NCI-H187 (cell line): ENCODE measurements around the gene POLQ.
"Not testable (repeated sequence)": the region's sequence is repeated elsewhere in the genome, so short reads cannot be mapped to it uniquely, and the experiment has no call there.

Source experiments
- DNase-seq, 2 experiments: peaks; one replicate each; lab custom pipeline; 2025; lab: John Stamatoyannopoulos, UW

POLQ gene

DNA sequence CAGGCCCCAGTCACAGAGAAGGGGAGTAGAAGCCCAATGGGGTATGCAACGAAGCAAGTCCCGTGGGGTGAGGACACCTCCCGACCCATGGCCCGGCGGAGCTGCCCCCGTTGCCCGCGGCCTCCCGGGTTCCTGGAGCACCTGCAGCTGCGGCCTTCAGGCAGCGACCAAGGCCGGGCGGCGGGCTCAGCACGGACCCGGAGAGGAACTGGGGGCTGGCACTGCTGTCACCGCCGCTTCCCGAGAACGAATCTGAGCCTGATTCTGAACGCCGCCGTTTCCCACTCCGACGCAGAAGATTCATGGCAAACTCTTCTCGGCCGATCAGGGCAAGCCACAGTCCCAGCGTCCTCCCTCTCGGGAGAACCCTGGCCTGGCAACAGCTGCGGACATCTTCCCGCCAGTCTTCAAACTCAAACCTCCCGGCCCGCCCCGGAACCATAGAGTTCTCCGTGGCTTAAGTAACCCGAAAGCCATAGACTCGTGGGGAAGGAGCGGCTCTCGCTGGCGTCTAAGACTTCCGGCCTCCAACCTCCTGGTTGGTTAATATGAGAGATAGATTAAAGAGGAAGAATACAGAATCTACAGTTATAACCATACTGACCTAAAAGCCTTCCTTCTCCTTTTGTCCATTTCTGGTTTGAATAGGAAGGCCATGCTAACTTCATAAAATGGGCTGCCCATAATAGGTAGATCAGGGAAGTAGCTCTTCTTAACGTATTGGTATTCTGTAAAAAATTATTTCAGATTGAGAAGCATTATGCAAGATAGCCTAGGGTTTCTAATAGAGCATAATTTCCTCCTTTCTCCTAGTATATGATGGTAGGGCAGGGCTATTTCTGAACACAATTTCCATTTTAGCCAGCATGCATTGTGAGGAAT lies at the start of gene POLQ:
POLQ (minus strand) TSS at position 415 of the 882 bp plus-strand sequence; CDS start at position 304, 111 bp downstream.
- DNase-seq = peak; percentile 57 to 91

DNA sequence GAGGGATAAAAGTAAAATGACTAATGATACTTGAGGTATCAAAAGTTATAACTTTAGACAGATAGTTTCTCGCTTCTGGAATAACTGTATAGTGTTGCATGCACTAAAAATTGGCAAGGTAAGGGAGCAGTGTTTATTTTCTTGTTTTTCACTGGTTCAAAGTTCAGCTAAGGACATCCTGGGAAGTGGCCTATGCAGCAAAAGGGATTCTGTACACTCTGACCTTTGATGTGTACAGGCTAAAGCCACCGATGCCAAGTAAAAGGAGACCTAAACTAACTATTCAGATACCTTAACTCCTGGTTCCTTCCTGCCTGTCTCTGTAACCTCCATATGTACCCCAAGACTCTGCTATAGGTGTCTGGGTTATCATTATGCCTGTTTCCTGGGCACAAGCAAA lies 49.1 kb upstream of the POLQ start:
- DNase-seq = no peak

DNA sequence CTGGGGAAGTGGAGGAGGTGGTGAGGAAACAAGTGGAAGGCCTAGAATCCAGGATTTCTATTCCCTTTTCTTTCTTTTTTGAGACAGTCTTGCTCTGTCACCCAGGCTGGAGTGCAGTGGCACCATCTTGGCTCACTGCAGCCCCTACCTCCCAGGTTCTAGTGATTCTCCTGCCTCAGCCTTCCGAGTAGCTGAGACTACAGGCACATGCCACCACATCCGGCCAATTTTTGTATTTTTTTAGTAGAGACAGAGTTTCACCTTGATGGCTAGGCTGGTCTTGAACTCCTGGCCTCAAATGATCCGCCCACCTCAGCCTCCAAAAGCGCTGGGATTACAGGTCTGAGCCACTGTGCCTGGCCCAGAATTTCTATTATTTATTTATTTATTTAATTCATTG lies 48.0 kb upstream of the POLQ start:
- DNase-seq = not testable (repeated sequence)

DNA sequence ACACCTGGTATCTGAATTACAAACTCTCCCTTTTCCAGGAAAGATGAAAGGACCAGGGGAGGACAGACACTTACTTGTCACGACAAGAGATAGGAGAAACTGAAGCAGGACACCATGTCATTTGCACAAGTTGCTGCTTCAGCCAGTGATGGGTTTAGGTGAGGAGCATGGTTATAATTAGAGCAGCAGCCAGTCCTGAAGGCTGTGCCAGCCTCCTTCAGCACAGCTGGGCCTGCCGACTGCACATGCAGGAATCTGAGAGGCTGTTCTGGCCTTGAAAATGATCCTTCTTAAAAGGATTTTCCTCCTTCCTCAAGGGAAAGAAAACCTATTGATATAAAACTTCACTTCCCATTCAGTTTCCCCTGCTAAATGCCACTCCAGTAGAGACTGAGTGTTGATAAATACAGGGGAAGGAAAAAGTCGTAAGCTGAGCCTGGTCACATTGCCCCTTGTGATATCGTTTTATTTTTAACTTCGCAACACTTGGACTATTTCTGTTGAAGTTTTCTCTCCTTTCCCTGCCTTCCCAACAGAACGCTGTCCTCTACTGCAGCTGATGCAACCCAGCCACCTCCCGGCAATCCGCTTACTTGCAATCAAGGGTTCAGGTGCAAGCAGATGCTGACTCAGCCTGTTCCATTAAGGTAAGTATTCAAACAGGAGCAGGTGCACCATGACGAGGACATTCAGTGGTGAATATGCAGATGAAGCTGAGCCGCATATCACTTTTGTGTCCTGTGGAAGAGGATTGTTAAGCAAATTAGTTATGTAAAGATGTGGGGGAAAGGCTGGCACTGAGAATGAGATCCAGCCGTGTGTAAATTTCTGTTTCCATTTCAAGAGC lies 47.3 kb upstream of the POLQ start, which contains the start of gene FBXO40:
FBXO40 (plus strand) TSS at position 524 of the 847 bp plus-strand sequence. CDS start 27,197 bp downstream, outside the sequence.
- peak; percentile 57 to 62 for DNase-seq

DNA sequence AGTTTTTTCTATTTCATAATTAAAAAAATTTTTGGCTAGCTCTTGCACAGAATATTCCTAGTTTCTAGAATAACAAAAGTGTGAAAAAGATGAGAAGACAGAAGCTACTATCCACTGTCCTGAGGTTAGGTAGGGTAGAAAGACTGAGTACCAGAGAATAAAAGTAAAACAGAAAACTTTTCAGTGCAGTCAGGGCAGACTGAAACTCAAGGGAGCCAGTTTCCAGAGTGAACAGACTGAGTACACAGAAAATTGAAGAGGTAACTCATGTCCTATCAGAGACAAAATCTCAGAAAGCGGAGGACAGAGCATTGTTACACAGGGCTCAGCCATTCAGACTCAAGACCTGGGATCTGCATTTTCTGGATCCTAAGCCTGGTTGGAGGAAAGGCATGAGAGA lies 38.6 kb upstream of the POLQ start:
- no peak for DNase-seq

DNA sequence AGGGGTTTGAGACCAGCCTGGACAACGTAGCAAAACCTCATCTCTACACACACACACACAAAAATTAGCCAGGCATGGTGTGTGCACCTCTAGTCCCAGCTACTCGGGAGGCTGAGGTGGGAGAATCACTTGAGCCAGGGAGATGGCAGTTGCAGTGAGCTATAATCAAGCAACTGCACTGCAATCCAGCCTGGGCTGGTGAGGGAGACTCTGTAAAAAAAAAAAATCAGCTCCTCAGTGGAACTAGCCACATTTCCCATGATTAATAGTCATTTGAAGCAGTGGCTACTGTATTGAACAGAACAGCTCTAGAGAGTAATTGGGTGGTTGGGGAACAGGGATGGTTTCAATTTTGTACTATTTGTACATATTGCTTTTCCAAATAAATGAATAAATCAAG lies 35.9 kb upstream of the POLQ start:
- DNase-seq = no peak

DNA sequence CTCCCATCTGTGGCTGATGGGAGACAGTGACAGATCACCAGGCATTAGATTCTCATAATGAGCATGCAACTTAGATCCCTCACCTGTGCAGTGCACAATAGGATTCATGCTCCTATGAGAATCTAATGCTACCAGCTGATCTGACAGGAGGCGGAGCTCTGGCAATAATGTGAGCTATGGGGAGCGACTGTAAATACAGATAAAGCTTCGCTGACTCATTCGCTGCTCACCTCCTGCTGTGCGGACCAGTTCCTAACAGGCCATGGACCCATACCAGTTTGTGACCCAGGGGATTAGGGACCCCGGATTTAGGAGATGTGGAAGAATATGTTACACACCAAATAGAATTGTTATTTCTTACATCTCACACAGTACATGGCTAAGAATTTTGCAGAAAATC lies 28.7 kb upstream of the POLQ start:
- no peak for DNase-seq

DNA sequence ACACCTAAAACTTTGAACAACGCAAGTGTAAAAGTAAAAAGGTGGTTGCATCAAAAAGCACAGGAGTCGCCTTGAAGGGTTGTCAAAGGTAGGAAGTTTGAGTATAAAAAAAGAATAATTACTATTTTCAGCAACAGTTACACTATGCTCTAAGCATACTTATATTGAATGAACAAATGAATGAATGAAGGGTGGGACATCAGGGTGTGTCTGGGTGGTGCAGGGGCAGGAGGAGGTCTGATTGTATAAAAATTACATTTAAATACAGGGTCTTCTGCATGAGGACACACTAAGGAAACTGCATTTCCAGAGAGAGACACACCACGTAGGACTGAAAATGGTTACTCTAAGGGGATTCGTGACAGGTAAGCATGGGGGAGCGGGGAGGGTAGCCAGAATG lies 21.9 kb upstream of the POLQ start, which contains the start of gene ARGFX:
ARGFX (plus strand) TSS at position 301 of the 400 bp plus-strand sequence. CDS start 2,765 bp downstream, outside the sequence.
- no peak for DNase-seq

DNA sequence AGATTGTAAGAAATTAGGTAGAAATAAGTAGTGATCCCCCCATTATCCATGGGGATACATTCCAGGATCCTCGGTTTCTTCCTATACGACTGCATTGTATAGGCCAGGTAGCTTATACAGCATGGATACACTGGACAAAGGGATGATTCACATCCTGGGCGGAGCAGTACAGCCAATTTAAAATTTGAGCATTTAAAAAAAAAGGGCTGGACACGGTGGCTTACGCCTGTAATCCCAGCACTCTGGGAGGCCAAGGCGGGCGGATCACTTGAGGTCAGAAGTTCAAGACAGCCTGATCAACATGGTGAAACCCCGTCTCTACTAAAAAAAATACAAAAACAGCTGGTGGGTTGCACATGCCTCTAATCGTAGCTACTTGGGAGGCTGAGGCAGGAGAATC lies 21.0 kb upstream of the POLQ start:
- DNase-seq = no peak

DNA sequence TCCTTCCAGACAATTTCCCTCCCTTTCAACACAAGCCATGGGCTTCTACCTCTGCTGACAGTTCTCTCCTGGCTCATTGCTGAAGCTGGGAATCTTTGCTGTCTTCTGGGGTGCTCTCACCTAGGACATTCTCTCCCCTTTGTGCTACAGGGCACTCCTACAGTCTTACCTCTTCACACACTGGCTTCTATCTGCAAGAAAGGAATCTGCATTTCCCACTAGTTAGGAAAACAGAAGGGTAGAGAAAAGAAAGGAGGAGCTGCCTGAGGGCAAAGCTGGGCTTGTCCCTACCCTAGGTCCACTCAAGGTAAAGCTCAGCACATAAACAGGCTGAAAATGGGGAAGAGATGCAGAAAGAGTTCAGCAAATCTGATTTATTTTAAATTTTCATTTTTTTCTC lies 16.4 kb upstream of the POLQ start:
- DNase-seq = no peak

DNA sequence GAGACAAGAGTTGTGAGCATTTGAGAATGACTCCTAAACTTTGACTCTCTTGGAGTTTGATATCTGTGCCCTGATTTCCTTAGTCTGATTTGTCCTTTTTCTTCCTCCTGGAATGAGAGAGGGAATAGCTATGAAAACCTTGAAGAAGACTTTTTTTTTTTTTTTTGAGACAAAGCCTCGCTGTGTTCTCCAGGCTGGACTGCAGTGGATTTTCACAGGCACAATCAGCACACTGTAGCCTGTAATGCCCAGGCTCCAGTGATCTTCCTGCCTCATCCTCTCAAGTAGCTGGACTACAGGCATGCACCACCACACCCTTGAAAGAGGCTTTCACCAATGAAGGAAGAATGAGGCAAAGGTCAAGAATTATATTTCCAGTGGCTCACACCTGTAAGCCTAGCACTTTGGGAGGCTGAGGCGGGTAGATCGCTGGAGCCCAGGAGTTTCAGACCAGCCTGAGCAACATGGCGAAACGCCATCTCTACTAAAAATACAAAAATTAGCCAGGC lies 11.7 kb upstream of the POLQ start:
- no peak for DNase-seq

DNA sequence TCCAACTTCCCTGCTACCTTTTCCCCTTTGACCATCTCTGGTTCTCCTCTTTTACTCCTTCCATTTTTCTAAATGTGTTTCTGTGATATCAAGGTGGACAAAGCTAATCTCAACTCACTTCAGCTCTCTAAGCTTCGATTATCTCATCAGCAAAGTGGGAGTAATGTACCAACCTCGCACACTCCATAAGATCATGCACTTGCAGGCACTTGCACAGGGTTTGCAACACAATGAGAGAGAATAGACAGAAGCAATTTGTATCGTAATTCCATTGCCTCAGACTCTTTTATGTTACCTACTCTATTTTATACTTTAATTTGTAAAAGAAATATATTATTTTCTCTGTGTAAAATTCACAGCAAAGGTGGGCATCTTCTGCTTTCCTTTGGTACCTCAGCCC lies 7.0 kb upstream of the POLQ start:
- DNase-seq = no peak

DNA sequence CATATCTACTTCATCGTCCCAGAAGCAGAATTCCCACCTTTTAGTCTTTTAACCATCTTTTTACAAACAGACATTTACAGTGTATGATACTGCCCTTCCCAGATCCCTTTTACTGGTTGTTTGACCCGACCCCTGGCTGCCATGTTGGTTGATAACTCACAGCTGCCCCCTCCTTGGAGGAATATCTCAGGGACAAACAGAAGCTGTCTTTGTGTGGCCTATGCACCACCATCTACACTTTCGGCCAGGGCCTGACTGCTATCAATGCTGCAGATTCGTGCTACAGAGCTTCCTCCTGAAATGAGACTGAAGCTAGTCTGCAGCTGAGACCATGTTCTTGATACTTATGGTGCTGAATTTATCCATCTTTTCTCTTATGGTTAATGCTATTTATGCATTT lies 6.6 kb upstream of the POLQ start:
- no peak for DNase-seq

DNA sequence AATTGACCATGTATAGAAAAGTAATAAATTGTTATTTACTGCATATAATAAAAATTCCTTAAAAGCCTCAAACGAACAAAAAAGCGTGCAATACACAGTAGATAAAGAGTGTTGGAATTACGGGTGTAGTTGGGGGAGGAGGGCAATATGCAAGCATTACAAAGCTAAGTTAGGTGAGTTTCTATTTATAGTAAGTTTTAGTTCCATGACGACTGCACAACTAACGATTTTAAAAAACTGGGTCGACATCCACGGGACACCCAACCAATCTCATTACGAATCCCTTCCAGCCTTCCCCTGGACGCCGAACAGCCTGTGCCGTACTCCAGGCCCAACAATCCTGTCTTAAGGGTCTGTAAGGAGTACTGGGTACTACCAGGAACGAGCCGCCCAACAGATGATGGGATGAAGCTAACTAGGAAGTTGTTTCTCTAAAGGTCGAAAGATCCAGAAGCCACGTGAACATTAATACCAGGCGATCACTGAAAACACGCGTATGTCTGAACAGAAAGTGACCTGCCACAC lies 677 bp downstream of the POLQ start:
- DNase-seq = no peak

DNA sequence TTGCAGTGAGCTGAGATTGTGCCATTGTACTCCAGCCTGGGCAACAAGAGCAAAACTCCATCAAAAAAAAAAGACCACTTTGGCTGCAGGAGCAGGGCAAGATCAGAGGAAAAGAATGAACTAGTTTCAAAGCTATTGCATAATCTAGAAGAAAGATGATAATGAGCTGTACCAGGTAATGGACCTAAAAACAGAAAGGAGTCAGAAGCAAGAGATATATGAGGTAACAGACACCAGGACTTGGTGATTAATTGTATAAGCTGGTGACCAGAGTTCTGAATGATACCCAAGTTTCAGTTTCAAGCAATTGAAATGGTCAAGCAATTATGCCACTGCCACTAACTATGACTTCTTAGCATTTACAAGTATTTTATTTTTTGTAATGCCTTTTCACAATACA lies 2.9 kb downstream of the POLQ start:
- no peak for DNase-seq

DNA sequence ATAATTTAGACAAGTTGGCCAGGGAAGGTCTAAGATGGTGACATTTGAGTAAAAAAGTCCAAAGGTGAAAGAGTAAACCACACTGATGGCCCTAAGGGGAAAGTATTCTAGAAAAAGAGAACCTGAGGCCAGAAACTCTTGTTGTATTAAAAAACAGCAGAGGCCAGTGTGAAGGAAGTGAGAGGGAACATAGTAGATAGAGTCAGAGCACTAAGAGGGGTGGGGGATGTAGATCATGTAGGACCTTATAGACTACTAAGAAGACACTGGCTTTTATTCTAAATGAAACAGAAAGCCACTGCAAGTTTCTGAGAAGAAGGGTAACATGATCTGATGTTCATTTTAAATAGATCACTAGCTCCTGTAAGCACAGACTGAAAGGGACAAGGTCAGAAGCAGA lies 14.5 kb downstream of the POLQ start:
- no peak for DNase-seq

DNA sequence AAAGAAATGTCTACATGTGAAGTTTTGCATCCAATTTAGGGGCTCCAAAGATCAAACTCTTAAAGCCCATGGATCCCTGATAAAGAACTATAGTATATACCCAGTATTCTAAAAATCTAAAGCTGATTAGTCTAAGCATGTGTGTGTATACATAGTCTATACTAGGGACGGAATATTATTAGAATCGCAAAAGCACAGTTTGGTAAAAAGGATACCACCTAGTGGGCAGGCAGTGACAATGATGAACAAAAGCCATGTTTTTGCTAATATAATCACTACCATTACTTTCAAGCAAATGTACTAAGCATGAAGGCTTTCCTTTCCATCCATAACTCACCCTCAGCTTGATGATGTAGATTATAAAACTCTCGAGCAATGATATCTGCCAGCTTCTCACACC lies 16.5 kb downstream of the POLQ start:
- no peak for DNase-seq

DNA sequence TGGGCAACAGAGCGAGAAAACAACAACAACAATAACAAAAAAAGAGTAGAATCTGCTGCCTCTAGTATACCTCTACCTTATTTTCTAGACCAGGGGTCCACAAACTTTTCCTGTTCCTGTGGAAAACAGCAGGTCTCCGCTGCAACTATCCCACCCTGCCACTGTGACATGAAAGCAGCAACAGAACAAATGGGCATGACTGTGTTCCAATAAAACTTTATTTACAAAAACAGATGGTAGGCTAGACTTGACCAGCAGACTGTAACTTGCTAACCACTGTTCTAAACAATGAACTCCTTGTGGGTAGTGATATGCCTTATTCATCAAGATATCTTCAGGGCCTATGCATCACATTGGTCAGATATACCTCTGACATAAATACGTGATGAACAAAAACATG lies 25.3 kb downstream of the POLQ start:
- DNase-seq = no peak

DNA sequence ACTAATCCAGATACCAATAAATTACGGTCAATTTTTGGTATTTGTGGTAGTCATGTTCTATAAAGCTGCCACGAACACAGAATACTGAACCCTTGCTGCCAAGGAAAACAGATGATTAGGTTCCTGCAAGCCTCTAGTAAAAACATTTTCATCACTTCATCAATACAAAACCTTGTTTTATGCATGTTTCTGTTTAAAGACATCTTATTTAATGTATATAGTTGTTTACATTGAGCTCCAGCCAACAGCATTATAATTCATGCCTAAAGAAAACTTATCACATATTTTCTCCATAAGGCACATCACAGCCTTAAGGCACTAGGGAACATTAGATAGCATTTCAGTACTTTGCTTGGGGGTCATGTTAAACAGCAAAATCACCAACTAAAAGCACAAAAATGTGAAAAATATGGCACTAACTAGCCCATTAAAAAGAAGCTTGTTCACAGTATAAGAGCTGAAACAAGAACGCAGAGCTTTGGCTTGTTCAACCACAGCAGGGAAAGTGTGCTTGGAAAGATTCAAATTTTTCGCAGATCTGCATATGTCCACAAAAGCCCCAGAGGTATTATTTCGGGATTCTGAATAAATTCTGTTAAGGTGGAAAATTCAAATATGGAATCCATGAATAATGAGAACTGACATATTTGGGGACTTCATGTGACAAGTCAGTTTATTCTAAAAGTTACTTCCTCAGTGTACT lies 27.7 kb downstream of the POLQ start:
- no peak for DNase-seq

DNA sequence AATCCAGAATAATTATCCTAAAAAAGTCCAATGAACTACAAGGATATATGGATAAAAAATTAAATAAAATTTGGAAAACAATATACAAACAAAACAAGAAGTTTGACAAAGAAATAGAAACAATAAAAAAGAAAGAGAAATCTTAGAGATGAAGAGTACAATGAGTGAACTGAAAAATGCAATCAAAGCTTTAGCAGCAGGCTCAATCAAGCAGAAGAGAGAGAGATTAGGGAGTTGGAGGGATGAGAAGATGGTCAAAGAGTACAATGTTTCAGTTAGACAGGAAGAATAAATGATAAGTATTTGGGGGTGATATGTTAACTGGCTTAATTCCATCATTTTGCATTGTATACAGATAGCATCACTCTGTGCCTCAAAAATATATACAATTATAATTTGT lies 29.9 kb downstream of the POLQ start:
- DNase-seq = no peak

DNA sequence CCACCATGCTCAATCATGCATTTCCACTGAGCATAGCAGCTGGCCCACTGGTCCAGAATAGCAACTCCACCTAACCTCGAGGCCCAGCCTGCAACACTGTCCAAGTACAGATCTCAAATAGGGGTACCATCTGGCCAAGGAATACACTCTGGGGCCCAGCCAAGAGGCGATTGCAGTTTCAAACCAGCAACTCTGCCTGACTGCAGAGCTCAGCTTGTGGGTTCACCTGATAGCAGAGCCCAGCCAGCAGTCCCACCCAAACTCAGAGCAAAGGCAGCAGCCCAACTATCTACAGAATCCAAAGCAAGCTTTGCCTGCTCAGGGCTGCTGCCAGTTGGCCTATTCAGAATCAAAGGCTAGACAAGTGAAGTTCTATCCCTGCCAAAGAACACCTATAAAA lies 30.5 kb downstream of the POLQ start:
- DNase-seq = no peak

DNA sequence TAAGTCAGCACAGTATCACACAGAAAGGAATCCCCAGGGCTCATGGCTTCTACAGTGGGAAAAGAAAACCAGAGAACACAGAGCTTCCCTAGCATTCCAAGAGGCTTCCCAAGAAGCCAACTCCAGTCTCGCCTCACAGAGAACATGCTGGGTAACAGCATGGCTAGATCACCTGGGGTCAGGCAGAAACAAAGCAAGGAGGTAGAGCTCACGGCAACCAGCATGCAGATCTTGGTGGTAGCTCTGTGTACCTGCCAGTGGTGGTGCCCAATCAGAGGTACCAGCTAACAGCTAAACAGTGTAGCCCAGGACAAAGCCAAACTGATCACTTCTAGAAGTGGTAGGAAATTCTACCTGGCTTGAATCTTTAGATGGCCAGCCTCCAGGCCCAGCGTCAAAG lies 31.3 kb downstream of the POLQ start:
- DNase-seq = no peak
